NCI-H128 (cell line): ENCODE data around the gene PPFIBP2.

Experiments used
- DNase-seq: peaks from one replicate; lab custom pipeline; 2025; ENCODE audit not compliant: unreplicated experiment; lab: John Stamatoyannopoulos, UW

The PPFIBP2 gene

DNA sequence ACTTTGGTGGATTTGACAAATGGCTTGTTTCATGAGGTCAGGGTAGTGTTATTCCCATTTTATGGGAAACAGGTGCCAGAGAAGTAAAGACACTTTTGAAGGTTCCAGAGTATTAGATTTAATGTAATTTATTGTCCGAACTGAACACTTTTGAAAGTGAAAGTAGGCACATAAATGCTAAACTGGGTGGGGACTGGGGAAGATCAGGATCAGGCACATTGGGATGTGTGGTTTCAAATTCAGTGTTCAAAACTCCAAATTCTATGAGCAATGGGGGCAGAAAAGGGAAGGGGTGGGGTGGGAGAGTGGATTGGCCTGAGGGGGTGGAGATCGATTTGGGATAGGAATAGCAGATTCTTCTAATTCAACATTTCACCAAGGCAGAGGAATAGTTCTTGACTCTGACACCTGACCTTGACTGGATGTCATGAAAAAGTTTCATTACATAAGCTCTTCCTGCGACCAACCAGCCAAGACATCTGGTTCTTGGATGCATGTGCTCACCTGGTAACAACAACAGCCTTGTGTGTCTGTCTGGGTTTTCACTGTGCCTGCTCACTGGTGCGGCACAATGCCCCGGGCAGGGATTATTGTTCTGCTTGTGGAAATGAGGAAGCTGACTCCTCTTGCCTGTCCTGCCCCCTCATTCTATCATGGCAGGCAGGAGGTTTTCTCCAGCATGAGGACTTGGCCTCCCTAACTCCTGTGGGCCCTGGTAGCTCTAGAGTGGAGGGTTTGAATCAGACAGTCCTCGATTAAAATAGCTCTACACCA is 10.8 kb downstream of the PPFIBP2 start:
- no peak for DNase-seq

DNA sequence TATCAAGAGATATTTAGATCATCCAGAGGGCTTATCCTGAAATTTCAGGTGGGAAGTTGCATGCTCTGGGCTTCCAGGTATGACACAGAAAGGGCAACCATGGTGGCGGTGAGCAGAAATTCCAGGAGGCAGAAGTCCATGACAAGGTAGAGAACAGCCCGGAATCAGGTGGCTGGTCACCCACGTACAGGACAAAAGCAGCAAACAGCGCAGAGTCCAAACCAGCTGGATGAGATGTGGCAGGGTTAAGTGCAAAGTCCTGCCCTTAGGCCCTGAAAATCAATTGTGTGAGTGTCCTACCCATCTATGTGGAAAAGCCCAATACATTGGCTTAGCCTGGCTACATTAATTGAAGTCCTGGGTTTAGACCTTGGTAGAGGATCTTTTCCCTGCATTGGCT is 11.6 kb downstream of the PPFIBP2 start:
- DNase-seq = no peak

DNA sequence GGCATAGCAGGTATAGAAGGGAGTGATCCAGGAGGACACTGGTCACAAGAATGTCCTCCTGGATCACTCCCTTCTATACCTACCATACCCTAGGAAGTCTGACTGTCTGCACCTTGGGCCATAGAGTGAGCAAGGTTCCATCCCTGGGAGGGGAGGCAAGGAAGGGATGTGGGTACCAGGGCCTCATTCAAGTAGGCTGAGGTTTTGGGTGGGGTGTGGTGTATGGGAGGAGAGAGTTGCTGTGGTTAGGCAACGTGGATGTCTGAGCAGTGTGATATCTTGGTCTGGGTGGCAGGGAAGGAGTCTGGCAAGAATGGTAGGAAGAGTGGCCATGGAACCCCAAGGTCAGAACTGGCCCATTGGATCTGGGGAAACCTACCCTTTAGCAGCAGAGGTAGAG is 13.2 kb downstream of the PPFIBP2 start:
- DNase-seq = no peak

DNA sequence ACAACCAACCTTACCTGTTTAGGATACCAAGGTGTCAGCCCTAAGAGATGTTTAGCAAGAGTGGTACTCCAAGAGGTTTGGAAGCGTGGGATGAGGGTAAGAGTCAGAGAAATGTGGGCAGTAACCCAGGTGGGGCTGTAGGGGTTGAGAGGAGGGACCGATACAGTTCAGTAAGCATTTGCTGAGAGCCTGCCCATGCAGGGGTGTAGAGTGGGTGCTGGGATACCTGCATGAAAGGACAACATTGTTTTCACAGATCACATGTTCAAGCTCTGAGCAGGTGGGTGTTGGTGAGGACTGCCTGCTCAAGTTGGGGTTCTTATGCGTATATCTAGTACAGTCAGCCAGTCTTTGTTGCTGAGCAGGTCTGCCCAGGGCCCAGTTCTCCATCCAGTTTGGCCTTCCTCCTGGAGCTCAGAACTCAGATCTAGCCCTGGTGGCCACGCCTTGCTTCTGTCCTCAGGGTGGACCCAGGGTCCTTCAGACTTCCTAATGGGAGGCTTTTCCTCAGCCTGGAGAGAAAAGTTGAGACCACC is 14.8 kb downstream of the PPFIBP2 start:
- DNase-seq = no peak

DNA sequence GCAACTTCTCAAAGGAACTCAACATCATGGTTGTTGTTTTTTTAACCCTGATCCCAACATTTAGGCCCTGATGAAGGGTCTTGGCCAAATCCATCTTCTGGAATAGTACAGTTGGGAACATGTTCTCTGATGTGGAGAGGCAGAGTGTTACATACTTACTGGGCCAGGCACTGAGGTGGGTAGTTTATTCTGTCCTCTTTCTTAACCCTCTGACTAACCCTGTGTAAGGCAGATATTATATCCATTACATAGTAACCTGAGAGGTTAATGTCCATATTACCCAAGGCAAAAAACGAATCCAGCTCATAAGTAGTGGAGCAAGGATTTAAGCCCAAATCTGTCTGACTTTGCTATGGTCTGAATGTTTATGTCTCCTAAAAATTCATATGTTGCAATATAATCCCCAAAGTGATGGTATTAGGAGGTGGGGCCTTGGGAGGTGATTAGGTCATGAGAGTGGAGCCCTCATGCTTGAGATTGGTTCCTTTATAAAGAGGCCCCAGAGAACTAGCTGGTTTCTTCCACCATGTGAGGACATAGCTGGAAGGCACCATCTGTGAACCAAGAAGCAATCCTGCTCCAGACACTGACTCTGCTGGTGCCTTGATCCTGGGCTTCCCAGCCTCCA is 16.3 kb downstream of the PPFIBP2 start:
- DNase-seq = no peak

DNA sequence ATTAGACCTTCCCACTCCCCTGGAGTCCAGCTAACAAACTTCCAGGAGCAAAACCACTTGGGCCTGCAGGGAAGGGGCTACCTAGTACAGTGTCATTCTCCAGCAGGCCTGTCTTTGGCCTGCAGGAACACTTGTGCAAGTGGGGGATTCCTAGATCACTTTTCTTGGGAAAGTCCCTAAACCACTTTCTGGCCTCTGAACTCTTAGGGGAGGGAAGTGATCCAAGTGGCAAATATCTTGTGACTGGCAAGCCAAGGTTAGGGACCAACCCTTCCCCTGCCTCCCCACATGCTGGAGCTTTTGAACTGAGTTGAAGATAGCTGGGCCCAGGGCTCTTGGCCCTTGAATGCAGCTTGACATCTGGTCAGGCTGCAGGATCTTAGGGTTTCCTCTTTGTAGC is 17.2 kb downstream of the PPFIBP2 start:
- DNase-seq = no peak

DNA sequence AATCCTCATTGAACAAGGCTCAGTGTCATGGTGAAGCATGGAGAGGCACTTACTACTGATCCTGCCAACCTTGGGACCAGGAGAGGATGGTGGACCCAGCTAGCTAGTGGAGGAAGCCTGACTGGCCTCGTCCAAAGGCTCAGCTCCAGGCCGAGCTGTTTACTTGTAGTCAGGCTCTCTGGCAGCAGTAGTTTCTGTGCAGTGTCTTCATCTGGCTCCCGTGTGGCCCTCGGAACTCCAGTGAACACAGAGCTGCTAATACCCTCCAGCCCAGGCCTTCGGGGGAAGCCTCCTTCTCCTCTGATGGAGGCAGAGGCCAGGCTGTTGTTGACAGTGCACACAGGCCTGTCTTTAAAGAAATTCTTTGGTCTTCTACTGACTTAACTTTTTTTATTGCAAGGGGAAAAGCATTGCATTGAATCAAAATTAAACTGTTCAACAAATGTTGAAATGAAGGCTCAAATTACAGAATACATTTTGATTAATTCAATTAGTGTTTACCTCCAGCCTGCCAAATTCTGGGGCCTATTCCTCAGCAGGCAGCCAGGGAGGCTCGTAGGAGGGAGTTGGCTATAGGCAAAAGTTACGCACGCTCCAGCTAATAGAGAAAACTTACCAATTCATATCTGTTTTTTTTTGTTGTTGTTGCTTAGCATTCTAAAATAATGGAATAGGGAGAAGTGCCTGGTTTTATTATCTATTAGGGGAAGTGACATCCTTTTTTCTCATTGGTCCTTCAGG is 18.8 kb downstream of the PPFIBP2 start:
- DNase-seq = no peak

DNA sequence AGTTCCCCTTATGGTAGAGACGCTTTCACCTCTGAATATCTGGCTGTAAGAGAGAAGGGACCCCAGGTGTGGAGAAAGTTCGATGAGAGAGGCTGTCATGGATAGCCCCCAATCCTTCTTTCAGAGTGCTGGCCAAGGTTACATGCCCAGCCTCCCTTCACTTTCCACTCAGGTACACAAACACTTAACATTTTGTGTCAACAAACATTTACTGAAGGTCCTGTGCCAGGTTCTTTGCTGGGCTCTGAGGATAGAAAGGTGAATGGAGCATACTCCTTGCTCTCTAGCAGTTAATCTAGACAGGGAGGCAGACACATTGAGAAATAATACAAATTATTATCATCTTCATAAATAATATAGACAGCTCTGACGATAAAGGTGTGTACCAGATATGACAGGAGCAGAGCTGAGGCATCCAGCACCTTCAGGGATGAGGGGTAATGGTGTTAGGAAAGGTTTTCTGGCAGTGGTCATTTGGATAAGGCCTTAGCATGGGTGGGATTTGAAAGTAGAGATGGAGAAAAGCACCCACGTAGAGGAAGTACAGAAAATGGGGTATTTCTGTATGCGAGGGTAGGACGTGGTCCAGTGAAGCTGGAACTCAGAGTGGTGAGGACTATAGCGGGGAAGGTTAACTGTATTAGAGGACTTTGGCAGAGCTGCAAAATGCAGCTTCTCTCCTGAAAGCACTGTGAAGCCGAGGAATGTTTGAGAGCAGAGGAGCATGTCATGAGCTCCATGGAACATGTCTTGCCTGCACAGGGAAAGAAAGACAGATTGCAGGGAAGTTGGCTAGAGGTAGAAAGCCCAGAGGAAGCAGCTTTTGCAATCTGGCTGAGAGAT is 19.6 kb downstream of the PPFIBP2 start:
- DNase-seq = no peak

DNA sequence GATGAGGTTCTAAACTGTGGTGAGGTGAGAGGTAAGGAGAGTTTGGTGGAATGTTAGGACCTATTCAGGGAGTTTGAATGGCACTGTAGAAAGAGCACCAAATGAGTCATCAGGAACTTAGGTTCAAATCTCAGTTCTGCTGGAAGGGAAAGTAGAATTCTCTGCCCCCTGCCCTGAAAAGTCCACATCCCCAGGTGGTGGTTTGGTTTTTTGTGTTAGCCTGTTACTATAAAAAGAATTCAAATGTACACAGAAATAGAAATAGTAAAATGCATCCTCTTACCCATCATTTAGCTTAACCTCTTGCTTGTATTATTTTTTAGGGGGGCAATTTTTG is 20.2 kb downstream of the PPFIBP2 start:
- no peak for DNase-seq

DNA sequence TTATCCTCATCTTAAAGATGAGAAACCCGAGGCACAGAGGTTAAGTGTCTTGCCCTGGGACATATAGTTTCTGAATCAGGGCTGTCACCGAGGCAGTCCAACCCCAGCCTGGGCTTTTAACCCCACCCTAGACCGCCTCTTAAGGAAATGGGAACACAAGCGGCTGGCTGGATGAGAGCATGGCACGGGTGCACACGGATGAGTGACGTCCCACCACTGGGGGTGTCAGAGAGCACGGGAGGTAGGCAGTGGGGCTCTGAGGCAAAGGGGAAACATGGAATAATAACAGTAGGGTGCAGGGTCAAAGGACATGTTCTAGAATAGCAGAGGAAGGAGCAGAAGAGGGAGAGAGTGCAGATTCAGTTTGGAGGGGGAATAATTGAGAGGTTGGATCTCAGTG is 22.3 kb downstream of the PPFIBP2 start:
- DNase-seq = no peak

DNA sequence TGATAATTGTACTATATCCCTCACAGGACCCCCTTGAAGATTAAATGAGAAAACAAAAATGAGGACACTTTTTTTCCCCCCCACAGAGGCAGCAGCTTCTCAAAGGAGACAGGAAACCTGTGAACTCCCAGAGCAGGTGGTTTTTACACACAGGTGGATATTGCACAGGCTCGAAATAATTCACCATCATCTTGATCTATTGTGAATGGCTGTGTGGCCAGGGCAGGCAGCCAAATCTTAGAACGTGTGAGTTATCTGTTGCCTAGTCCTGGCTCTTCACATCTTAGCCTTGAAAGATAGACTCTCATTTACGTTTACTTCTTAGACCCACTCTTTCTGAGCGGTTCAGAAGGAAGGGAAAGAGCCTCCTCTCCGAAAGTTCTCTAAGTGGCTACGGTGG is 23.5 kb downstream of the PPFIBP2 start:
- DNase-seq = no peak

DNA sequence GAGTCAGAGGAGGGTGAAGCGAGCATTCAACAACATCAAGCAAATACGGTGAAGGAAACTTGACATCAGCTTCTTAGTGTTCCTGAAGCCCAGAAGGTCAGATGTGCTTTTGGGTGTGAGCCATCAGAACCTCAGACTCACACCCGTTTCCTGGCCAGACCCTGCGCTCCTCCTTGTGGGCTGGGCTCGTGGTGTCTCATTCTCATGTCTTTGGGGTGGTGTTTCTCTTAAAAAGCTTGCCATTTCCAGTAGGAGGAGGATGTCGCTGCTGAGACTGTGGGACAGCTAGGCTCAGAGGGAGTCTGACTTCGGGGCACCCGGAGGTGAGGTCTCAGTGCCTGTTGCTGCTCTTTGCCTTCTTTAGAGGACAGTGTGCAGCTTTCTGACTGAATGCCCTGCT is 24.2 kb downstream of the PPFIBP2 start:
- no peak for DNase-seq

DNA sequence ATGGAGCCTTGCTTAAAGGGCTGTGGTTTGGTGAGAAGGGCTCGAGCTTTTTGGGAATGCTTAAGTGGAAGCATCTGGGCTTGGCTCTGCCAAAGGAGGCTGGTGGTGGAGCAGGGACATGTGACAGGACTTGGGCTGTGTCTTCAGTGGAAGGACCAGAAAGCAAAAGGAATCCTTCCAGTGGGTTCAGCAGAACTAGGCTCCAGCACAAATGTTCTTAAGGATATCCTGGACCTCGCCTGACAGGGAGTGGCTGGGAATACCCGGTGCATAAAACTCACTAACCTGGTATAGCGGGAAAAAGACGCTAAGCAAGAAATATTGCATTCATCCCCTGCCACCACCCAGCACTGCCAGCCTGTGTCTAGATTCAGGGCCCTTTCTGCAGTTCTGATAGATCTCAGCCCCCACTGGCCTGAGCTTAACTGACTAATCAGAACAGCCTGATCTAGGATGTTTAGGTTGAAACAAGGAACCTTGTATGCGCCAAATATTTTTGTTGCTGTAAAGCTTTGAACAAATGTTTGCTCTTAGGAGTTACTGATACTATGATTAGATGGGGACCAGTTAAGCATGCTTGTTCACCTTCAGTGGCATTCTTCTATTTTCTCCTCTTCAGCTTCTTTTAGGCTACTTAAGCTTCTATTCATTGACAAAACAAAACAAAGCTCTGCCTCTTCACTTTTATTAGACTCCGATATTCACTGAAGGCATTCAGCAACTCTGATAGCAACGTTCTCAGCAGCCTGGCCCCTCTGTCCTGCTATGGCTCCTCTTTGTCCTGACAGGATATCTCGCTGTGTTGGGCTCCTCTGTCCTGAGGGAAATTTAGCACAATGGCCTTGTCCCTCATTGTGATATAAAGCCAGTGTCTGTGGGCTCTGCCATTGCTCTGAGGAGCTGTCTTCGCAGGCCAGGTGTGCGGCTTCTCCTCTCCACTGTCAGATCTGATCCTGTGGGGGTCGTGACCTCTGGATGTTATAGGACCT is 25.0 kb downstream of the PPFIBP2 start:
- no peak for DNase-seq

DNA sequence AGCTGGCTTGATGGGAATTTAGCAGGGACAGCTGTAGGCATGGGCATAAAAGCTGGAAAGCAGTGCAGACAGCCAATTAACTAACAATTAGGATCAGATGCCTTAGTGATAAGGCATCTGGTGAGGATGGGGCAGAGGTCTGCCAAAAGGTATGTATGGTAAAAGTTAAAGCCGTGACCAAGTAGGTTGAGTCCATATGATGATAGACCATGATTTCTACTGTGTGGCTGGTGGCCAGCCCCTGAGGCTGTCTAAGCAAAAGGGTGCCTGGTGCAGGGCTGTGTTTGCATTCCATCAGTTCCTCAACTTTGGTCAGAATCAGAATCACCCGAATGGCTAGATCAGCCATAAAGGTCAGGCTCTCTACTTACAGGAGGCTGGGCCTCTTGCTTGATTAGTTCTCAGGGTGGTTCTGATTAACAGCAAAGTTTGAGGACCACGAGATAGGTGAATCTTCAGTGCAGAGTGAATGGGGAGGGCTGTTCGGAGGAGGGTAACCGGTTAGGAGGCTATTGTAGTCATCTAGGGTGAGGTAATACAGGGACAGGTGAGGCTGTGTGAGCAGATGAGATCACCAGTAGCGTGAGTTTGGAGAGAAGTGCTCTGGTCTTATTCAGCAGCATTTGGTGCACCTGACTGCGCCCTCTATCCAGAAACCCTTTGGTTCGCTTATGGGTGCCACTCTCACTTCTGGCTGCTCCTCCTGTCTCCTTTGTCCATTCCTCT is 27.2 kb downstream of the PPFIBP2 start:
- no peak for DNase-seq

DNA sequence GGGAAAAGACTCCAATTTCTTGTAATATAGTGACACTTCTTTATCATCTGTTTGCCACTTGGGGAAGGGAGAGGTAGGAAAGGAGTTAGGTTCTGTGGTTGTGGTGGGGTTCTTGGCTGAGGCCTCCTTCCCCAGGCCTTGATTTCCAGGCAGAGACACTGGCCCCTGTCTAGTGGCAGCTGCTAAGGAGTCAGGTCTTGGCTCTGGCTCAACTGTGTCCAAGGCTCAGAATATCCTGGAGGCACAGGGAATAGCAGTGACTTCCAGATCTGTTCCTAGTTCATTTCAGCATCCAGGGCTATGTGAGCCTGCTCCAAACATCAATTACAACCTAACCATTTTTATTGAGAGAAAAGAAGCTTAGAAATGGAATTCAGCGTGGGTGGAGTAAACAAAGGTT is 29.5 kb downstream of the PPFIBP2 start:
- DNase-seq = no peak

DNA sequence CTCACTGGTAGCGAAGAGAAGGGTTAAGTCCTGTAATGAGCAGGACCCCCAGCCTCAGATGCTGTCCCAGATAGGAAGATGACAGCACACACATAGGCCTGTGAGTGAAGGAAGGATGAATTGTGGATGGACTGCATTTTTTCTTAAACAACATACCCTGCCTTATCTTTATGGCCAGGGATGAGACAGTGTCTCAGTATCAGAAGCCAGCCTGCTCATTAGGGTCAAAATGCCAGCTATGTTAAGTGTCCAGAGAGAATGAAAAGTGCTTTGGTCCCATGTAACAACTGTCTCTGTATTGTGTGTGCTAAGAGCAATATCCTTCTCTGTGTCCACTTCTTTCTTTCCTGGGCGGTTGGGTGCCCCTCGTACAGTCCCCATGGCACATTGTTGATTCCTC is 30.2 kb downstream of the PPFIBP2 start:
- DNase-seq = no peak

DNA sequence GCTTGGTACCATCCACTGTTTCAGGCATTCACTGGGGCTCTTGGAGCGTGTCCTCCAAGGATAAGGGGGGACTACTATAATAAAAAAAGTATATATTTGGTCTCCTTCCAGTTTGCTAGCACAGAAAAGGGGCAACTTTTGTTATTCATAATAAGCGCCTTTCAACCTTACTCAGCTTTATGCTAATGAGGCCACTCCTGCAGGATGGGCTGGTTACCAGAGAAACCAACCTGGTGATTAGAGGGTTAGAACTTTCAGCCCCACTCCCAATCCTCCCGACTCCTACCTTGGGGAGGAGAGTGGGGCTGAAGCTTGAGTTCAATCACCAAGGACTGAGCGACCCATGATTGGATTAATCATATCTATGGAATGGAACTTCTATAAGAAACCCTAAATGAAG is 31.8 kb downstream of the PPFIBP2 start:
- DNase-seq = no peak

DNA sequence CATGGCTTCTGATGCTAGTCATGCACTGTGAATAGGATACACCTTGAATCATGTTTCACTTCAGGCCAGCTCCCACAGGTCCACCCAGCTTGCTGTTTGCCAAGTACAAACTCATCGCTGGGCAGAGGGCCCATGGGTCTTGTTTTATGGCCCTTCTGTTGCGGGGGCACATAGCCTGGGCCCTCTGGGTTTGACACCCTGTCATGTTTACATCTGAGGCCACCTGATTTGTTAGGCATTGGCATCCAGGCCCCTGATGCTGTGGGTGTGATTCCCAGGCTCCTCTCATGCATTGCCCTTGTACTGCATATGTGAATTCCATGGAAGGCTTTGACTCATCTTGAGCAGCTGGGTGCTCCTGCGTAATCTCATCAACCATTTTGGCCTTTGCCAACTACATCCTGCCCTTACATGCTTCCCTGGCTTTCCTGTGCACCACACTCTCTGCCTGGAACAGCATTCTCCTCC is 32.6 kb downstream of the PPFIBP2 start:
- no peak for DNase-seq

DNA sequence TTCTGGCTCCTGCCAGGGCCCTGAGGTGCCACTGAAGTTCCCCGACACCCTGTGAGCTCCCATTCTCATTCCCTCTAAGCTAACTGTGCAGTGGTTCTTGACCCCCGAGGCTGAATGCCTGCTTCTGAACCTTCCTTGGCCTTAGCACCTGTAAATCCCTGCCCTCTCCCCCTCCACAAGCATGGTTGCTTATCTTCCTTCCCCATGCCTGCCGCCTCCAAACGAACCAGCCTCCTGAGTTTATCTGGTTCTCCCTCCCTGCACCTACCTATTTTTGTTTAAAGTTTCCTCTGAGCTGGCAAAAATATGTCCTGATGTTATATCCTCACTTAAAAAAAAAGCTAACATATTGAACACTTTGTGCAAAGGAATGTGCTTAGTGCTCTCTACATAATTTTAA is 33.9 kb downstream of the PPFIBP2 start:
- DNase-seq = no peak
